Spinal cord (tissue), 10 donors: Measurements from ENCODE around the gene C4BPB. TPM values are rescaled to one million over a fixed set of nuclear protein-coding genes. Genes with fewer than 3 reads are reported as not detected.

Experiments
- DNase-seq, 6 donors: peaks; one replicate each; pipeline versions ENCODE4 v3.0.0 to v3.0.0-alpha.2; 2013 to 2015; ENCODE audit warnings: low spot score in 6 of 6, low read depth in 4 of 6
- H3K27ac ChIP-seq: one replicate; pipeline ENCODE4 v1.5.1; 2013; ENCODE audit warnings: low read depth, low read length, control low read depth
- H3K27me3 ChIP-seq: one replicate; pipeline ENCODE4 v1.6.1; 2013; ENCODE audit warnings: low read length; ENCODE audit not compliant: control insufficient read depth, insufficient read depth
- H3K36me3 ChIP-seq: one replicate; pipeline ENCODE4 v1.6.1; 2013; ENCODE audit warnings: low read length; ENCODE audit not compliant: control insufficient read depth, insufficient read depth
- H3K4me1 ChIP-seq: one replicate; pipeline ENCODE4 v1.6.1; 2013; ENCODE audit warnings: low read length; ENCODE audit not compliant: control insufficient read depth, insufficient read depth
- H3K4me3 ChIP-seq: one replicate; pipeline ENCODE4 v1.5.1; 2013; ENCODE audit warnings: low read depth, low read length, control low read depth
- H3K9me3 ChIP-seq: one replicate; pipeline ENCODE4 v1.6.1; 2013; ENCODE audit warnings: low read length; ENCODE audit not compliant: control insufficient read depth, insufficient read depth
- WGBS: methylation state at CpG from one replicate; pipeline ENCODE4 v1.1.5; 2013; ENCODE audit warnings: missing lambda C conversion rate; ENCODE audit not compliant: insufficient coverage; 5-methylcytosine and 5-hydroxymethylcytosine counted together
- polyA plus RNA-seq, 2 donors: library from polyadenylated mRNA; unstranded; fragments of 120-200 nt; gene quantifications; one replicate each; pipeline ENCODE4 v1.2.1, GENCODE V29; 2013; ENCODE audit not compliant: insufficient read length in 2 of 2
- total RNA-seq, 2 donors: library from RNA; depleted of rRNA in 1 of 2; stranded (reverse); fragments of 120-200 nt in 1 of 2; fragments of >200 nt in 1 of 2; gene quantifications; one replicate each; pipeline versions ENCODE4 v1.2.3 to v1.2.4, GENCODE V29; 2013 to 2014
- donor health status: healthy.

Gene C4BPB
- total and polyA plus RNA-seq, 4 donors = 0.13 to 0.32 (median 0.20) TPM; not detected in 1

GRCh38 chr1:207078578-207079132 lies 10.0 kb upstream of the C4BPB start:
- peaks cover 4% of the 10 kb centered on the region for H3K36me3 ChIP-seq
- H3K27ac ChIP-seq = no peak overlapping the region
- WGBS = 91% methylated on average over 10 of the region's 11 CpGs
- H3K9me3 ChIP-seq = no peaks in the 10 kb centered on the region
- no peaks in the 10 kb centered on the region for H3K4me1 ChIP-seq
- H3K4me3 ChIP-seq = no peak overlapping the region
- no peak for DNase-seq
- no peaks in the 10 kb centered on the region for H3K27me3 ChIP-seq

GRCh38 chr1:207079706-207080241 lies 8.9 kb upstream of the C4BPB start:
- Histone ChIP-seq H3K27ac (no peak overlapping the region), H3K9me3 (no peaks in the 10 kb centered on the region), H3K4me1 (no peaks in the 10 kb centered on the region), H3K36me3 (peaks cover 4% of the 10 kb centered on the region), H3K4me3 (no peak overlapping the region), H3K27me3 (no peaks in the 10 kb centered on the region)
- WGBS = 81% methylated on average over 3 of the region's 6 CpGs
- no peak for DNase-seq

- no CpG with 5 or more reads among the region's 2 CpGs for WGBS
Observed at GRCh38 chr1:207081088-207081487, 7.6 kb upstream of the C4BPB start.

GRCh38 chr1:207081806-207082205 lies 6.9 kb upstream of the C4BPB start:
- H3K4me3 ChIP-seq = no peak overlapping the region
- peaks cover 4% of the 10 kb centered on the region for H3K36me3 ChIP-seq
- no CpG with 5 or more reads among the region's 2 CpGs for WGBS
- no peaks in the 10 kb centered on the region for H3K27me3 ChIP-seq
- H3K27ac ChIP-seq = no peak overlapping the region
- no peaks in the 10 kb centered on the region for H3K9me3 ChIP-seq
- no peak for DNase-seq
- no peaks in the 10 kb centered on the region for H3K4me1 ChIP-seq

More at GRCh38 chr1:207081088-207081487, 7.6 kb upstream of the C4BPB start:
- Histone ChIP-seq H3K36me3 (peaks cover 4% of the 10 kb centered on the region), H3K4me3 (no peak overlapping the region), H3K27me3 (no peaks in the 10 kb centered on the region), H3K9me3 (no peaks in the 10 kb centered on the region), H3K27ac (no peak overlapping the region), H3K4me1 (no peaks in the 10 kb centered on the region)
- no peak for DNase-seq

GRCh38 chr1:207084232-207084631 lies 4.4 kb upstream of the C4BPB start:
- H3K9me3 ChIP-seq = no peaks in the 10 kb centered on the region
- no peak overlapping the region for H3K27ac ChIP-seq
- H3K36me3 ChIP-seq = no peaks in the 10 kb centered on the region
- no CpG with 5 or more reads among the region's 2 CpGs for WGBS
- no peak for DNase-seq
- H3K27me3 ChIP-seq = no peaks in the 10 kb centered on the region
- no peaks in the 10 kb centered on the region for H3K4me1 ChIP-seq
- no peak overlapping the region for H3K4me3 ChIP-seq

GRCh38 chr1:207084701-207085180 lies 3.9 kb upstream of the C4BPB start:
- no peaks in the 10 kb centered on the region for H3K36me3 ChIP-seq
- H3K4me3 ChIP-seq = no peak overlapping the region
- no peak overlapping the region for H3K27ac ChIP-seq
- no peaks in the 10 kb centered on the region for H3K9me3 ChIP-seq
- peak; percentile 17 to 88 (median 35) for DNase-seq
- no peaks in the 10 kb centered on the region for H3K4me1 ChIP-seq
- H3K27me3 ChIP-seq = no peaks in the 10 kb centered on the region
- 3% methylated on average over 6 of the region's 8 CpGs for WGBS

GRCh38 chr1:207085887-207086286 lies 2.8 kb upstream of the C4BPB start:
- Histone ChIP-seq H3K27ac (no peak overlapping the region), H3K4me3 (no peak overlapping the region), H3K27me3 (no peaks in the 10 kb centered on the region), H3K36me3 (no peaks in the 10 kb centered on the region), H3K4me1 (no peaks in the 10 kb centered on the region), H3K9me3 (no peaks in the 10 kb centered on the region)
- no CpG with 5 or more reads among the region's 3 CpGs for WGBS
- DNase-seq = no peak

- Histone ChIP-seq H3K36me3 (no peaks in the 10 kb centered on the region), H3K9me3 (no peaks in the 10 kb centered on the region), H3K27me3 (no peaks in the 10 kb centered on the region), H3K27ac (no peak overlapping the region), H3K4me3 (no peak overlapping the region), H3K4me1 (no peaks in the 10 kb centered on the region)
- DNase-seq = no peak
- no CpG with 5 or more reads among the region's 2 CpGs for WGBS
Observed at GRCh38 chr1:207088161-207088560, 499 bp upstream of the C4BPB start.

GRCh38 chr1:207089627-207090355 lies 1.1 kb downstream of the C4BPB start:
- DNase-seq = no peak
- H3K4me1 ChIP-seq = no peaks in the 10 kb centered on the region
- no peaks in the 10 kb centered on the region for H3K27me3 ChIP-seq
- no peaks in the 10 kb centered on the region for H3K36me3 ChIP-seq
- H3K27ac ChIP-seq = no peak overlapping the region
- H3K9me3 ChIP-seq = no peaks in the 10 kb centered on the region
- no peak overlapping the region for H3K4me3 ChIP-seq
- 95% methylated on average over 16 of the region's 17 CpGs for WGBS
